Measurements from ENCODE around the gene BNIP5.

DNA sequence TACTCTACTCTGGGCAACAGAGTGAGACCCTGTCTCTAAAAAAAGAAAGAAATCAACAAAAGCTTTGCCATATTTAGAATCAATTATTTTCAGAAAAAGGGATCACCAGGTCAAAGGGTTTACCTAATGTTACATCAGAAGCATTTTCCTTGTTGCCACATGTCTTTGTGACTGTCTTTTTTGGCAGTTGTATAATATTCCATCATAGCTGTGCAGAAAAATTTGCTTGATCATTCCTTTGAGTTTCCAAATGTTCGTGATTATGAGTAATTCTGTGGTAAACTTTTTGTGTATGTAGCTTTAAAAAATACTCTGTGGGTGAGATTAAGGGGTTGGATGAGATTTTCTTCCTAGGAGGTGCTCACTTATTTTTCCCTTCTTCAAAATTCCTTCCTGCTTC, 40.4 kb downstream of the BNIP5 start:
- TF ChIP-seq, protein P1, sequence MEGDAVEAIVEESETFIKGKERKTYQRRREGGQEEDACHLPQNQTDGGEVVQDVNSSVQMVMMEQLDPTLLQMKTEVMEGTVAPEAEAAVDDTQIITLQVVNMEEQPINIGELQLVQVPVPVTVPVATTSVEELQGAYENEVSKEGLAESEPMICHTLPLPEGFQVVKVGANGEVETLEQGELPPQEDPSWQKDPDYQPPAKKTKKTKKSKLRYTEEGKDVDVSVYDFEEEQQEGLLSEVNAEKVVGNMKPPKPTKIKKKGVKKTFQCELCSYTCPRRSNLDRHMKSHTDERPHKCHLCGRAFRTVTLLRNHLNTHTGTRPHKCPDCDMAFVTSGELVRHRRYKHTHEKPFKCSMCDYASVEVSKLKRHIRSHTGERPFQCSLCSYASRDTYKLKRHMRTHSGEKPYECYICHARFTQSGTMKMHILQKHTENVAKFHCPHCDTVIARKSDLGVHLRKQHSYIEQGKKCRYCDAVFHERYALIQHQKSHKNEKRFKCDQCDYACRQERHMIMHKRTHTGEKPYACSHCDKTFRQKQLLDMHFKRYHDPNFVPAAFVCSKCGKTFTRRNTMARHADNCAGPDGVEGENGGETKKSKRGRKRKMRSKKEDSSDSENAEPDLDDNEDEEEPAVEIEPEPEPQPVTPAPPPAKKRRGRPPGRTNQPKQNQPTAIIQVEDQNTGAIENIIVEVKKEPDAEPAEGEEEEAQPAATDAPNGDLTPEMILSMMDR (IDR thresholded peaks at IDR 0.05), result no peak
- TF ChIP-seq POLR2A (IDR thresholded peaks at IDR 0.05), result no peak
